K562 (cell line): ENCODE measurements around the gene BOD1L2. TPM values are rescaled to one million over a fixed set of nuclear protein-coding genes. Genes with fewer than 3 reads are reported as not detected.

Source experiments
- ETV1 ChIP-seq: fragments of 450-650 bp; conservative IDR thresholded peaks from 2 replicates; pipeline ENCODE4 v1.6.1; 2016; ENCODE audit warnings: missing genetic modification characterization, control low read depth, low read depth, missing compliant biosample characterization
- FOXA1 ChIP-seq: fragments of 450-650 bp; IDR thresholded peaks from 2 replicates; pipeline ENCODE4 v1.6.1; 2016; ENCODE audit warnings: mild to moderate bottlenecking, borderline replicate concordance
- HDAC3 ChIP-seq: fragments of 450-650 bp; IDR thresholded peaks from 2 replicates; pipeline ENCODE4 v1.6.1; 2018; ENCODE audit warnings: borderline replicate concordance, mild to moderate bottlenecking, moderate library complexity; ENCODE audit not compliant: partially characterized antibody
- KAT7 ChIP-seq: sonication (generic); formaldehyde crosslinking; IDR thresholded peaks from 2 replicates; pipeline ENCODE4 v1.8.0; 2022; ENCODE audit warnings: missing genetic modification reagents, mild to moderate bottlenecking, borderline replicate concordance
- KLF13 ChIP-seq: fragments of 450-650 bp; IDR thresholded peaks from 2 replicates; pipeline ENCODE4 v1.6.1; 2016; ENCODE audit warnings: missing genetic modification characterization, low read depth, mild to moderate bottlenecking, missing compliant biosample characterization, moderate library complexity, borderline replicate concordance
- NR2C1 ChIP-seq, 2 experiments: fragments of 450-650 bp; IDR thresholded peaks; 2 replicates each; pipeline ENCODE4 v1.6.1; 2017; ENCODE audit warnings: mild to moderate bottlenecking in 2 of 2, antibody characterized with exemption in 1 of 2, inconsistent platforms in 1 of 2, missing compliant biosample characterization in 1 of 2, missing genetic modification characterization in 1 of 2
- POLR2B ChIP-seq: fragments of 450-650 bp; IDR thresholded peaks from 2 replicates; pipeline ENCODE4 v1.6.1; 2018; ENCODE audit warnings: low read depth; ENCODE audit not compliant: partially characterized antibody
- ZNF197 ChIP-seq: fragments of 200-800 bp; sonication (Bioruptor generic); IDR thresholded peaks from 2 replicates; pipeline ENCODE4 v1.6.1; 2016; ENCODE audit warnings: low read depth, missing genetic modification characterization, missing compliant biosample characterization
- ZNF316 ChIP-seq: fragments of 450-650 bp; IDR thresholded peaks from 2 replicates; pipeline ENCODE4 v1.6.1; 2016
- ZNF717 ChIP-seq: fragments of 250-450 bp; sonication (Bioruptor Pico); IDR thresholded peaks from 2 replicates; pipeline ENCODE4 v1.5.0; 2021
- polyA plus RNA-seq, 8 experiments: library from polyadenylated mRNA; depleted of rRNA in 4 of 8; stranded (reverse) in 5 of 8; unstranded in 3 of 8; fragments of >200 nt; fragmentation: Nextera tagmentation in 2 of 8; fragmentation: Illumina TruSeq in 1 of 8; extraction: Ambion mirVana in 2 of 8; extraction: Trizol in 1 of 8; gene quantifications; 2 replicates each; pipeline versions ENCODE4 v1.2.1 to v1.2.3, GENCODE V29; 2011 to 2014; ENCODE audit warnings: inconsistent platforms in 1 of 8, missing spikeins in 1 of 8
- total RNA-seq, 7 experiments: library from RNA; depleted of rRNA in 6 of 7; stranded (reverse); fragments of >200 nt in 6 of 7; fragmentation: Illumina TruSeq in 2 of 7; extraction: Trizol in 2 of 7; gene quantifications; 2 replicates each; pipeline versions ENCODE4 v1.2.1 to v1.2.3, GENCODE V29; 2011 to 2021; ENCODE audit warnings: low replicate concordance in 1 of 7
- TF ChIP-seq, protein P1 (sequence below): fragments of 450-650 bp; IDR thresholded peaks from 2 replicates; pipeline ENCODE4 v1.6.1; 2016; ENCODE audit warnings: mild to moderate bottlenecking, moderate library complexity
- TF ChIP-seq, protein P2 (sequence below): fragments of 450-650 bp; IDR thresholded peaks from 2 replicates; pipeline ENCODE4 v1.6.1; 2016; ENCODE audit warnings: missing biosample characterization, missing genetic modification characterization

The BOD1L2 gene
- total and polyA plus RNA-seq, 9 of the 15 experiments (the other 6 are each of a cell fraction or from before 2014, with no cell fraction given) = 0.03 TPM; not detected in 8

DNA sequence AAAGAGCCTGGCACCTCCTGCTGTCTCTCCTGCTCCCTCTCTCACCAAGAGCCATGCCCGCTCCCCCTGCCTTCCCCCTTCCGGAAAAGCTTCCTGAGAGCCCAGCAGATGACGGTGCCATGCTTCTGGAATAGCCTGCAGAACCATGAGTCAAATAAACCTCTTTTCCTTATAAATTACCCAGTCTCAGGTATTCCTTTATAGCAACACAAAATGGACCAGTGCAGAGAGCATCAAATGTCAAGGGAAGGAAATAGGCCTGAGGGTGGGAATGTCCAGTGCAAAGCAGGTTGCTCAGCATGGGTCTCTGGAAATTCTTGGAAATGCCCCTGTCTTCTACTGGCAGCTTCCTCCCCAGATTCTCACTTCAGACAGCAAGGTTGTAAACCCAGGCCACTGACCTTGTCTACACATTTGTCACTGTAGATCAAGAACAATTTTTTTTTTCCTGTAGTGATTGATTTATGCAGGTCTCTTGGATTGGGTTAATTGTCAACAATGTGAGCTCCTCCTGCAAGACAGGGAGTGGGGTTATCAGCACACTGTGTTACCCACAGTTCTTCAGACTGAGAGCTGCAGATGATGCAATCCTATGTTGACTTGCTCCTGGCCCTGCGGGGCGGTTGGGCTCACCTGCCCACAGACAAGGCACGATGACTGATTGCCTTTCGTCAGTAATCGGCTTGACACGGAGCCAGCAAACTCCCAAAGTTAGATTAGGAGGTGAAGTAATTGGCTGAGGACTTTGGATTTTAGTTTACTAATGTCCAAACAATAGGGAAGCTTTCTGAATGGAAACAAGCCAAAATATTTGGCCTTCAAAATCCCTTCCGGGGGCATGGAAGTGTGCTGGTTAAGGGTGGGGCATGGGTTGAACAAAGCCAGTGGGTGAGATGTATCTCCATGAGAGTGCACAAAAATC is 5.4 kb upstream of the BOD1L2 start (continued):
- TF ChIP-seq KAT7 (CRISPR knock-in tag) (no peak), ZNF717 (CRISPR knock-in tag) (no peak), ETV1 (tag) (no peak), ZNF316 (no peak), NR2C1 (IDR thresholded peaks at IDR 0.05) (peak; percentile 16; the same call in 1 of the 2 replicates), NR2C1 (tag; IDR thresholded peaks at IDR 0.05) (peak; percentile 52), ZNF197 (CRISPR knock-in tag) (no peak), POLR2B (no peak), HDAC3 (peak; percentile 82), KLF13 (tag) (no peak), FOXA1 (no peak)
- TF ChIP-seq, protein P1, sequence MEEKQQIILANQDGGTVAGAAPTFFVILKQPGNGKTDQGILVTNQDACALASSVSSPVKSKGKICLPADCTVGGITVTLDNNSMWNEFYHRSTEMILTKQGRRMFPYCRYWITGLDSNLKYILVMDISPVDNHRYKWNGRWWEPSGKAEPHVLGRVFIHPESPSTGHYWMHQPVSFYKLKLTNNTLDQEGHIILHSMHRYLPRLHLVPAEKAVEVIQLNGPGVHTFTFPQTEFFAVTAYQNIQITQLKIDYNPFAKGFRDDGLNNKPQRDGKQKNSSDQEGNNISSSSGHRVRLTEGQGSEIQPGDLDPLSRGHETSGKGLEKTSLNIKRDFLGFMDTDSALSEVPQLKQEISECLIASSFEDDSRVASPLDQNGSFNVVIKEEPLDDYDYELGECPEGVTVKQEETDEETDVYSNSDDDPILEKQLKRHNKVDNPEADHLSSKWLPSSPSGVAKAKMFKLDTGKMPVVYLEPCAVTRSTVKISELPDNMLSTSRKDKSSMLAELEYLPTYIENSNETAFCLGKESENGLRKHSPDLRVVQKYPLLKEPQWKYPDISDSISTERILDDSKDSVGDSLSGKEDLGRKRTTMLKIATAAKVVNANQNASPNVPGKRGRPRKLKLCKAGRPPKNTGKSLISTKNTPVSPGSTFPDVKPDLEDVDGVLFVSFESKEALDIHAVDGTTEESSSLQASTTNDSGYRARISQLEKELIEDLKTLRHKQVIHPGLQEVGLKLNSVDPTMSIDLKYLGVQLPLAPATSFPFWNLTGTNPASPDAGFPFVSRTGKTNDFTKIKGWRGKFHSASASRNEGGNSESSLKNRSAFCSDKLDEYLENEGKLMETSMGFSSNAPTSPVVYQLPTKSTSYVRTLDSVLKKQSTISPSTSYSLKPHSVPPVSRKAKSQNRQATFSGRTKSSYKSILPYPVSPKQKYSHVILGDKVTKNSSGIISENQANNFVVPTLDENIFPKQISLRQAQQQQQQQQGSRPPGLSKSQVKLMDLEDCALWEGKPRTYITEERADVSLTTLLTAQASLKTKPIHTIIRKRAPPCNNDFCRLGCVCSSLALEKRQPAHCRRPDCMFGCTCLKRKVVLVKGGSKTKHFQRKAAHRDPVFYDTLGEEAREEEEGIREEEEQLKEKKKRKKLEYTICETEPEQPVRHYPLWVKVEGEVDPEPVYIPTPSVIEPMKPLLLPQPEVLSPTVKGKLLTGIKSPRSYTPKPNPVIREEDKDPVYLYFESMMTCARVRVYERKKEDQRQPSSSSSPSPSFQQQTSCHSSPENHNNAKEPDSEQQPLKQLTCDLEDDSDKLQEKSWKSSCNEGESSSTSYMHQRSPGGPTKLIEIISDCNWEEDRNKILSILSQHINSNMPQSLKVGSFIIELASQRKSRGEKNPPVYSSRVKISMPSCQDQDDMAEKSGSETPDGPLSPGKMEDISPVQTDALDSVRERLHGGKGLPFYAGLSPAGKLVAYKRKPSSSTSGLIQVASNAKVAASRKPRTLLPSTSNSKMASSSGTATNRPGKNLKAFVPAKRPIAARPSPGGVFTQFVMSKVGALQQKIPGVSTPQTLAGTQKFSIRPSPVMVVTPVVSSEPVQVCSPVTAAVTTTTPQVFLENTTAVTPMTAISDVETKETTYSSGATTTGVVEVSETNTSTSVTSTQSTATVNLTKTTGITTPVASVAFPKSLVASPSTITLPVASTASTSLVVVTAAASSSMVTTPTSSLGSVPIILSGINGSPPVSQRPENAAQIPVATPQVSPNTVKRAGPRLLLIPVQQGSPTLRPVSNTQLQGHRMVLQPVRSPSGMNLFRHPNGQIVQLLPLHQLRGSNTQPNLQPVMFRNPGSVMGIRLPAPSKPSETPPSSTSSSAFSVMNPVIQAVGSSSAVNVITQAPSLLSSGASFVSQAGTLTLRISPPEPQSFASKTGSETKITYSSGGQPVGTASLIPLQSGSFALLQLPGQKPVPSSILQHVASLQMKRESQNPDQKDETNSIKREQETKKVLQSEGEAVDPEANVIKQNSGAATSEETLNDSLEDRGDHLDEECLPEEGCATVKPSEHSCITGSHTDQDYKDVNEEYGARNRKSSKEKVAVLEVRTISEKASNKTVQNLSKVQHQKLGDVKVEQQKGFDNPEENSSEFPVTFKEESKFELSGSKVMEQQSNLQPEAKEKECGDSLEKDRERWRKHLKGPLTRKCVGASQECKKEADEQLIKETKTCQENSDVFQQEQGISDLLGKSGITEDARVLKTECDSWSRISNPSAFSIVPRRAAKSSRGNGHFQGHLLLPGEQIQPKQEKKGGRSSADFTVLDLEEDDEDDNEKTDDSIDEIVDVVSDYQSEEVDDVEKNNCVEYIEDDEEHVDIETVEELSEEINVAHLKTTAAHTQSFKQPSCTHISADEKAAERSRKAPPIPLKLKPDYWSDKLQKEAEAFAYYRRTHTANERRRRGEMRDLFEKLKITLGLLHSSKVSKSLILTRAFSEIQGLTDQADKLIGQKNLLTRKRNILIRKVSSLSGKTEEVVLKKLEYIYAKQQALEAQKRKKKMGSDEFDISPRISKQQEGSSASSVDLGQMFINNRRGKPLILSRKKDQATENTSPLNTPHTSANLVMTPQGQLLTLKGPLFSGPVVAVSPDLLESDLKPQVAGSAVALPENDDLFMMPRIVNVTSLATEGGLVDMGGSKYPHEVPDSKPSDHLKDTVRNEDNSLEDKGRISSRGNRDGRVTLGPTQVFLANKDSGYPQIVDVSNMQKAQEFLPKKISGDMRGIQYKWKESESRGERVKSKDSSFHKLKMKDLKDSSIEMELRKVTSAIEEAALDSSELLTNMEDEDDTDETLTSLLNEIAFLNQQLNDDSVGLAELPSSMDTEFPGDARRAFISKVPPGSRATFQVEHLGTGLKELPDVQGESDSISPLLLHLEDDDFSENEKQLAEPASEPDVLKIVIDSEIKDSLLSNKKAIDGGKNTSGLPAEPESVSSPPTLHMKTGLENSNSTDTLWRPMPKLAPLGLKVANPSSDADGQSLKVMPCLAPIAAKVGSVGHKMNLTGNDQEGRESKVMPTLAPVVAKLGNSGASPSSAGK = peak; percentile 41; the same call in 1 of the 2 replicates
- TF ChIP-seq, protein P2, sequence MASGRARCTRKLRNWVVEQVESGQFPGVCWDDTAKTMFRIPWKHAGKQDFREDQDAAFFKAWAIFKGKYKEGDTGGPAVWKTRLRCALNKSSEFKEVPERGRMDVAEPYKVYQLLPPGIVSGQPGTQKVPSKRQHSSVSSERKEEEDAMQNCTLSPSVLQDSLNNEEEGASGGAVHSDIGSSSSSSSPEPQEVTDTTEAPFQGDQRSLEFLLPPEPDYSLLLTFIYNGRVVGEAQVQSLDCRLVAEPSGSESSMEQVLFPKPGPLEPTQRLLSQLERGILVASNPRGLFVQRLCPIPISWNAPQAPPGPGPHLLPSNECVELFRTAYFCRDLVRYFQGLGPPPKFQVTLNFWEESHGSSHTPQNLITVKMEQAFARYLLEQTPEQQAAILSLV (tag) = peak; percentile 84
